Liver (tissue), 9 donors: ENCODE data around the gene BRD9. TPM values are rescaled to one million over a fixed set of nuclear protein-coding genes. Genes with fewer than 3 reads are reported as not detected.

ENCODE experiments used
- DNase-seq: peaks from one replicate; pipeline ENCODE4 v3.0.0-alpha.2; 2017; ENCODE audit warnings: low spot score
- H3K27ac ChIP-seq, 2 donors: one replicate each; pipeline ENCODE4 v1.7.0; 2013; ENCODE audit warnings: inconsistent platforms in 2 of 2, low read length in 2 of 2, control low read depth in 1 of 2, low read depth in 1 of 2, mild to moderate bottlenecking in 1 of 2
- H3K27me3 ChIP-seq, 4 donors: one replicate each; pipeline versions ENCODE4 v1.6.1 to v1.7.0; 2013; ENCODE audit warnings: low read length in 3 of 4, inconsistent platforms in 1 of 4, mild to moderate bottlenecking in 1 of 4, moderate library complexity in 1 of 4; ENCODE audit not compliant: control insufficient read depth in 4 of 4, insufficient read depth in 4 of 4
- H3K36me3 ChIP-seq, 4 donors: one replicate each; pipeline versions ENCODE4 v1.6.1 to v1.7.0; 2013; ENCODE audit warnings: low read length in 3 of 4, mild to moderate bottlenecking in 3 of 4, low read depth in 1 of 4, moderate library complexity in 1 of 4; ENCODE audit not compliant: control insufficient read depth in 4 of 4, insufficient read depth in 3 of 4
- H3K4me1 ChIP-seq, 4 donors: one replicate each; pipeline versions ENCODE4 v1.6.1 to v1.7.0; 2013; ENCODE audit warnings: low read length in 3 of 4, mild to moderate bottlenecking in 3 of 4, moderate library complexity in 1 of 4; ENCODE audit not compliant: control insufficient read depth in 4 of 4, insufficient read depth in 4 of 4
- H3K4me3 ChIP-seq, 3 donors: one replicate each; pipeline versions ENCODE4 v1.6.1 to v1.7.0; 2013; ENCODE audit warnings: low read length in 3 of 3, control low read depth in 1 of 3, low read depth in 1 of 3, mild to moderate bottlenecking in 1 of 3
- H3K9ac ChIP-seq, 2 donors: one replicate each; pipeline ENCODE4 v1.7.0; 2013; ENCODE audit warnings: low read length in 2 of 2, mild to moderate bottlenecking in 2 of 2, moderate library complexity in 2 of 2, control low read depth in 1 of 2, low read depth in 1 of 2
- H3K9me3 ChIP-seq, 4 donors: one replicate each; pipeline versions ENCODE4 v1.6.1 to v1.7.0; 2013; ENCODE audit warnings: low read length in 3 of 4; ENCODE audit not compliant: control insufficient read depth in 4 of 4
- FOXA1 ChIP-seq: IDR thresholded peaks from 2 replicates; pipeline ENCODE4 v1.6.1; 2016; ENCODE audit warnings: antibody characterized with exemption
- GABPA ChIP-seq, 2 donors: IDR thresholded peaks in 1 of 2; conservative IDR thresholded peaks in 1 of 2; 2 replicates each; pipeline ENCODE4 v1.6.1; 2016; ENCODE audit warnings: antibody characterized with exemption in 2 of 2, mild to moderate bottlenecking in 1 of 2, moderate library complexity in 1 of 2
- HNF4G ChIP-seq: IDR thresholded peaks from 2 replicates; pipeline ENCODE4 v1.6.1; 2016; ENCODE audit warnings: antibody characterized with exemption
- JUND ChIP-seq, 2 donors: IDR thresholded peaks; 2 replicates each; pipeline ENCODE4 v1.6.1; 2016; ENCODE audit warnings: antibody characterized with exemption in 2 of 2
- MAX ChIP-seq: IDR thresholded peaks from 2 replicates; pipeline ENCODE4 v1.6.1; 2016; ENCODE audit warnings: antibody characterized with exemption
- NR2F2 ChIP-seq: IDR thresholded peaks from 2 replicates; pipeline ENCODE4 v1.6.1; 2016; ENCODE audit warnings: antibody characterized with exemption
- REST ChIP-seq: IDR thresholded peaks from 2 replicates; pipeline ENCODE4 v1.6.1; 2016; ENCODE audit warnings: antibody characterized with exemption, mild to moderate bottlenecking
- SP1 ChIP-seq: IDR thresholded peaks from 2 replicates; pipeline ENCODE4 v1.6.1; 2018; ENCODE audit warnings: antibody characterized with exemption, mild to moderate bottlenecking
- TAF1 ChIP-seq: conservative IDR thresholded peaks from 2 replicates; pipeline ENCODE4 v1.6.1; 2016; ENCODE audit warnings: antibody characterized with exemption, mild to moderate bottlenecking
- WGBS: extraction: QIAGEN DNeasy Blood & Tissue Kit; methylation state at CpG from one replicate; pipeline ENCODE4 v1.1.7; 2013; 5-methylcytosine and 5-hydroxymethylcytosine counted together
- polyA plus RNA-seq, 2 donors: library from polyadenylated mRNA; stranded (reverse) in 1 of 2; unstranded in 1 of 2; fragments of 200-250 nt in 1 of 2; fragments of >200 nt in 1 of 2; fragmentation: Nextera tagmentation in 1 of 2; extraction: Ambion mirVana in 1 of 2; gene quantifications; one replicate each; pipeline versions ENCODE4 v1.2.1 to v1.2.3, GENCODE V29; 2013 to 2015
- total RNA-seq, 2 donors: library from RNA; depleted of rRNA; stranded (reverse); fragments of >200 nt; gene quantifications; one replicate each; pipeline ENCODE4 v1.2.3, GENCODE V29; 2014
- TF ChIP-seq, protein P1 (sequence below): fragments of 150-350 bp; IDR thresholded peaks from 2 replicates; pipeline ENCODE4 v1.5.1; 2017; ENCODE audit warnings: improper control_type of control experiment, low read depth, low read length; ENCODE audit not compliant: missing input control
- TF ChIP-seq, protein P2 (sequence below): IDR thresholded peaks from 2 replicates; pipeline ENCODE4 v1.6.1; 2016; ENCODE audit warnings: antibody characterized with exemption
- donor health status: healthy.
- donor health status: healthy.
- donor health status: healthy.
- donor health status: healthy.
- donor health status: healthy.

Gene BRD9
- total and polyA plus RNA-seq, 4 donors: 7.0 to 17.7 (median 9.5) TPM

- no peak overlapping the region for H3K27ac ChIP-seq
- peaks cover 5 to 21% (median 13%) of the 10 kb centered on the region in 4 donors for H3K4me1 ChIP-seq
- 84% methylated on average over 34 of the region's 34 CpGs for WGBS
- TF ChIP-seq REST (no peak), GABPA (IDR thresholded peaks at IDR 0.05 in 1 of 2, conservative IDR thresholded peaks at IDR 0.05 in 1 of 2) (no peak), FOXA1 (no peak), SP1 (no peak), JUND (IDR thresholded peaks at IDR 0.05) (no peak), MAX (no peak), HNF4G (no peak), NR2F2 (no peak), TAF1 (no peak)
- TF ChIP-seq, protein P1, sequence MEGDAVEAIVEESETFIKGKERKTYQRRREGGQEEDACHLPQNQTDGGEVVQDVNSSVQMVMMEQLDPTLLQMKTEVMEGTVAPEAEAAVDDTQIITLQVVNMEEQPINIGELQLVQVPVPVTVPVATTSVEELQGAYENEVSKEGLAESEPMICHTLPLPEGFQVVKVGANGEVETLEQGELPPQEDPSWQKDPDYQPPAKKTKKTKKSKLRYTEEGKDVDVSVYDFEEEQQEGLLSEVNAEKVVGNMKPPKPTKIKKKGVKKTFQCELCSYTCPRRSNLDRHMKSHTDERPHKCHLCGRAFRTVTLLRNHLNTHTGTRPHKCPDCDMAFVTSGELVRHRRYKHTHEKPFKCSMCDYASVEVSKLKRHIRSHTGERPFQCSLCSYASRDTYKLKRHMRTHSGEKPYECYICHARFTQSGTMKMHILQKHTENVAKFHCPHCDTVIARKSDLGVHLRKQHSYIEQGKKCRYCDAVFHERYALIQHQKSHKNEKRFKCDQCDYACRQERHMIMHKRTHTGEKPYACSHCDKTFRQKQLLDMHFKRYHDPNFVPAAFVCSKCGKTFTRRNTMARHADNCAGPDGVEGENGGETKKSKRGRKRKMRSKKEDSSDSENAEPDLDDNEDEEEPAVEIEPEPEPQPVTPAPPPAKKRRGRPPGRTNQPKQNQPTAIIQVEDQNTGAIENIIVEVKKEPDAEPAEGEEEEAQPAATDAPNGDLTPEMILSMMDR: no peak
- TF ChIP-seq, protein P2, sequence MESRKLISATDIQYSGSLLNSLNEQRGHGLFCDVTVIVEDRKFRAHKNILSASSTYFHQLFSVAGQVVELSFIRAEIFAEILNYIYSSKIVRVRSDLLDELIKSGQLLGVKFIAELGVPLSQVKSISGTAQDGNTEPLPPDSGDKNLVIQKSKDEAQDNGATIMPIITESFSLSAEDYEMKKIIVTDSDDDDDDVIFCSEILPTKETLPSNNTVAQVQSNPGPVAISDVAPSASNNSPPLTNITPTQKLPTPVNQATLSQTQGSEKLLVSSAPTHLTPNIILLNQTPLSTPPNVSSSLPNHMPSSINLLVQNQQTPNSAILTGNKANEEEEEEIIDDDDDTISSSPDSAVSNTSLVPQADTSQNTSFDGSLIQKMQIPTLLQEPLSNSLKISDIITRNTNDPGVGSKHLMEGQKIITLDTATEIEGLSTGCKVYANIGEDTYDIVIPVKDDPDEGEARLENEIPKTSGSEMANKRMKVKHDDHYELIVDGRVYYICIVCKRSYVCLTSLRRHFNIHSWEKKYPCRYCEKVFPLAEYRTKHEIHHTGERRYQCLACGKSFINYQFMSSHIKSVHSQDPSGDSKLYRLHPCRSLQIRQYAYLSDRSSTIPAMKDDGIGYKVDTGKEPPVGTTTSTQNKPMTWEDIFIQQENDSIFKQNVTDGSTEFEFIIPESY: no peak
- H3K9me3 ChIP-seq: no peaks in the 10 kb centered on the region
- peaks cover 5 to 45% (median 36%) of the 10 kb centered on the region in 4 donors for H3K36me3 ChIP-seq
- DNase-seq: no peak
- H3K9ac ChIP-seq: peak overlapping the region in 1 of 2 donors; percentile 15
- no peaks in the 10 kb centered on the region for H3K27me3 ChIP-seq
- H3K4me3 ChIP-seq: peak overlapping the region; percentile 81 to 85 (median 81)
Observed at GRCh38 chr5:891117-891836, 1.3 kb downstream of the BRD9 start.

DNA sequence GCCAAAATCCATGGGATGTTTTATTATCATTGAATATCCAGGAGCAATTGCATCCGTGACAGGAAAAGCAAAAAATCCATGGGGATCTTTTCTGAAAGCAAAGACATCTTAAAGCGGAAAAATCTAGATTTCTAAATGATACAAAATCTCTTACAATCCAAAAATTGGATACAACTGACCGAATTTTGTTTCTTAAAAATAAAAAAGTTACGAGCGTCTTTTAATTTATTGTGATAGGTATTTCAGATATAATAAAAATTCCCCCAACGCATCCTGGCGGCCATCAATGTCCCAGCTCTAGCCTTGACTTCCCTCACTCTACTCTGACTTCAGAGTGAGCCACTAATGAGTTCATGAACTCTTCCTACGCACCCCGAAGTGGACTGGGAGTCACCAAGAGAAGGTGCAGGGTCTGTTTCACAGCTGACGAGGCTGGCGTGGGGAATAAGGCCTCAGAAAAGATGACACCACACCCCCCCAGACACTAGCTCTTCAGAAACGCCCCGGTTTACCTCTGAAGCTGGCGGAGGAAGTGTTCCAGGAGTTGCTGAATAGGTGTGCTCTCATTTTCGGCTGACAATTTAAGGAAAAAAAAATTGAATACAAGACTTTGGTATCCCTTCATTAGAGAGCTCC is 3.4 kb downstream of the BRD9 start:
- 97% methylated on average over 15 of the region's 15 CpGs for WGBS
- no peak overlapping the region for H3K27ac ChIP-seq
- TF ChIP-seq FOXA1: no peak
- no peaks in the 10 kb centered on the region for H3K9me3 ChIP-seq
- no peak overlapping the region for H3K4me3 ChIP-seq
- H3K36me3 ChIP-seq: peaks cover 12 to 62% (median 52%) of the 10 kb centered on the region in 4 donors
- no peak for DNase-seq
- H3K9ac ChIP-seq: no peak overlapping the region
- H3K4me1 ChIP-seq: peaks cover 5 to 21% (median 13%) of the 10 kb centered on the region in 4 donors
- no peaks in the 10 kb centered on the region for H3K27me3 ChIP-seq
